Activated CD4-positive, alpha-beta memory T cell treated with anti-CD3 and anti-CD28 coated beads for 36 hours (primary cell): ENCODE data around the gene APOLD1. TPM values are rescaled to one million over a fixed set of nuclear protein-coding genes. Genes with fewer than 3 reads are reported as not detected.

Experiments
- microRNA-seq: library from miRNA; unstranded; fragments of <30 nt; microRNA quantifications from one replicate; pipeline ENCODE4 v1.2.0, GENCODE V29; 2022; ENCODE audit warnings: borderline number of aligned reads, borderline microRNAs expressed, borderline replicate concordance
- total RNA-seq, 2 experiments: library from RNA; stranded (reverse); gene quantifications; one replicate each; pipeline ENCODE4 v1.2.3, GENCODE V29; 2021

The APOLD1 gene
- total RNA-seq, 2 experiments from 2014 or later: 3.4 to 4.4 TPM

Small RNAs within 50 kb of the gene (microRNA-seq; reads per million reads assigned to microRNA genes)
- not detected for gene MIR613

Other genes with a start within 250 kb of the APOLD1 start
- gene DUSP16, start 222.8 kb upstream of the APOLD1 start, total RNA-seq: 10 to 100 TPM; 70.2 to 82.1 TPM
- gene CREBL2, start 173.8 kb upstream of the APOLD1 start, total RNA-seq: 10 to 100 TPM; 30.4 to 32.2 TPM
- gene GPR19, start 89.5 kb upstream of the APOLD1 start, total RNA-seq: 10 to 100 TPM; 23.1 to 24.5 TPM
- 10 to 100 TPM; 52.4 to 52.8 TPM for gene CDKN1B, start 68.3 kb upstream of the APOLD1 start, total RNA-seq
- 10 to 100 TPM; 75.2 to 75.3 TPM for gene DDX47, start 27.7 kb downstream of the APOLD1 start, total RNA-seq
- under 1 TPM; 0.07 to 0.10 TPM for gene GPRC5A, start 105.9 kb downstream of the APOLD1 start, total RNA-seq
- under 1 TPM in 1 of 2 experiments, not detected in 1; 0.46 TPM for gene GPRC5D, start 166.5 kb downstream of the APOLD1 start, total RNA-seq
- 10 to 100 TPM; 20.5 to 22.4 TPM for gene HEBP1, start 214.6 kb downstream of the APOLD1 start, total RNA-seq